ENCODE results near the gene LSAMP. TPM values are rescaled to one million over a fixed set of nuclear protein-coding genes. Genes with fewer than 3 reads are reported as not detected.

Gene LSAMP
- total and polyA plus RNA-seq, 2 experiments from 2014 or later, result 2.0 to 2.9 TPM

DNA sequence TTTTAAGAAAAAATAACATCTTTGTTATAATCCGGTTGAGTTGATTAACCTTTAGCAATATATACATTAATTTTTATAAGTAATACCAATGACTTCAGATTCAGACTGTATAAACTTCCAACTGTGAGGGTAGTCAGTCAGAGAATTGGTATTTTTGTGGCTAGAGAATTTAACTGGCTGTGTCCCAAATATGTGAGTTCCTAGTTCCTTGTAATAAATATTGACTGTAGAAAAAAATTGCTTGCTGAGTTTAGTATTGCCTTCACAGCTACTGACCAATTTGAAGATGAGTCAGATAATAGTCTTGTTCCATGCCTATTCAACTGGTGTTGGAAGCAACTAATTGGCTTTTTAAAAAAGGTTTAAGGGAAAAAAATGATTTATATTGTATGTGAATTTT, 611.2 kb downstream of the LSAMP start:
- no peak for ATAC-seq
- no peaks in the 10 kb centered on the region for H3F3A ChIP-seq (replicated peaks; ENCODE audit: low read depth)
- no peak overlapping the region for H3K27ac ChIP-seq (ENCODE audit: low read depth)
- H3K79me2 ChIP-seq (replicated peaks; ENCODE audit: insufficient read depth), result no peaks in the 10 kb centered on the region
- H3K4me1 ChIP-seq (ENCODE audit: insufficient read depth), result peaks cover 22% of the 10 kb centered on the region
- TF ChIP-seq ZNF331 (CRISPR knock-in tag; IDR thresholded peaks at IDR 0.05; ENCODE audit: low read depth) (no peak), EZH2 (IDR thresholded peaks at IDR 0.05; ENCODE audit: low read depth, unreplicated experiment) (no peak), POLR2AphosphoS5 (IDR thresholded peaks at IDR 0.05; ENCODE audit: low read depth) (no peak), ETS1 (IDR thresholded peaks at IDR 0.05) (no peak), EZH2phosphoT487 (IDR thresholded peaks at IDR 0.05; ENCODE audit: unreplicated experiment) (no peak), ZNF114 (CRISPR knock-in tag; IDR thresholded peaks at IDR 0.05) (no peak), NANOG (IDR thresholded peaks at IDR 0.05; ENCODE audit: borderline replicate concordance) (no peak), STAT1 (IDR thresholded peaks at IDR 0.05; ENCODE audit: unreplicated experiment) (no peak), JUNB (IDR thresholded peaks at IDR 0.05; ENCODE audit: unreplicated experiment) (no peak), CREB1 (CRISPR knock-in tag; IDR thresholded peaks at IDR 0.05; ENCODE audit: low read depth) (no peak)
- TF ChIP-seq, protein P1, sequence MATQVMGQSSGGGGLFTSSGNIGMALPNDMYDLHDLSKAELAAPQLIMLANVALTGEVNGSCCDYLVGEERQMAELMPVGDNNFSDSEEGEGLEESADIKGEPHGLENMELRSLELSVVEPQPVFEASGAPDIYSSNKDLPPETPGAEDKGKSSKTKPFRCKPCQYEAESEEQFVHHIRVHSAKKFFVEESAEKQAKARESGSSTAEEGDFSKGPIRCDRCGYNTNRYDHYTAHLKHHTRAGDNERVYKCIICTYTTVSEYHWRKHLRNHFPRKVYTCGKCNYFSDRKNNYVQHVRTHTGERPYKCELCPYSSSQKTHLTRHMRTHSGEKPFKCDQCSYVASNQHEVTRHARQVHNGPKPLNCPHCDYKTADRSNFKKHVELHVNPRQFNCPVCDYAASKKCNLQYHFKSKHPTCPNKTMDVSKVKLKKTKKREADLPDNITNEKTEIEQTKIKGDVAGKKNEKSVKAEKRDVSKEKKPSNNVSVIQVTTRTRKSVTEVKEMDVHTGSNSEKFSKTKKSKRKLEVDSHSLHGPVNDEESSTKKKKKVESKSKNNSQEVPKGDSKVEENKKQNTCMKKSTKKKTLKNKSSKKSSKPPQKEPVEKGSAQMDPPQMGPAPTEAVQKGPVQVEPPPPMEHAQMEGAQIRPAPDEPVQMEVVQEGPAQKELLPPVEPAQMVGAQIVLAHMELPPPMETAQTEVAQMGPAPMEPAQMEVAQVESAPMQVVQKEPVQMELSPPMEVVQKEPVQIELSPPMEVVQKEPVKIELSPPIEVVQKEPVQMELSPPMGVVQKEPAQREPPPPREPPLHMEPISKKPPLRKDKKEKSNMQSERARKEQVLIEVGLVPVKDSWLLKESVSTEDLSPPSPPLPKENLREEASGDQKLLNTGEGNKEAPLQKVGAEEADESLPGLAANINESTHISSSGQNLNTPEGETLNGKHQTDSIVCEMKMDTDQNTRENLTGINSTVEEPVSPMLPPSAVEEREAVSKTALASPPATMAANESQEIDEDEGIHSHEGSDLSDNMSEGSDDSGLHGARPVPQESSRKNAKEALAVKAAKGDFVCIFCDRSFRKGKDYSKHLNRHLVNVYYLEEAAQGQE (IDR thresholded peaks at IDR 0.05; ENCODE audit: unreplicated experiment), result no peak
- TF ChIP-seq, protein P2, sequence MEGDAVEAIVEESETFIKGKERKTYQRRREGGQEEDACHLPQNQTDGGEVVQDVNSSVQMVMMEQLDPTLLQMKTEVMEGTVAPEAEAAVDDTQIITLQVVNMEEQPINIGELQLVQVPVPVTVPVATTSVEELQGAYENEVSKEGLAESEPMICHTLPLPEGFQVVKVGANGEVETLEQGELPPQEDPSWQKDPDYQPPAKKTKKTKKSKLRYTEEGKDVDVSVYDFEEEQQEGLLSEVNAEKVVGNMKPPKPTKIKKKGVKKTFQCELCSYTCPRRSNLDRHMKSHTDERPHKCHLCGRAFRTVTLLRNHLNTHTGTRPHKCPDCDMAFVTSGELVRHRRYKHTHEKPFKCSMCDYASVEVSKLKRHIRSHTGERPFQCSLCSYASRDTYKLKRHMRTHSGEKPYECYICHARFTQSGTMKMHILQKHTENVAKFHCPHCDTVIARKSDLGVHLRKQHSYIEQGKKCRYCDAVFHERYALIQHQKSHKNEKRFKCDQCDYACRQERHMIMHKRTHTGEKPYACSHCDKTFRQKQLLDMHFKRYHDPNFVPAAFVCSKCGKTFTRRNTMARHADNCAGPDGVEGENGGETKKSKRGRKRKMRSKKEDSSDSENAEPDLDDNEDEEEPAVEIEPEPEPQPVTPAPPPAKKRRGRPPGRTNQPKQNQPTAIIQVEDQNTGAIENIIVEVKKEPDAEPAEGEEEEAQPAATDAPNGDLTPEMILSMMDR (conservative IDR thresholded peaks at IDR 0.05; ENCODE audit: low read depth in 2 of 2), result no peak
- H3K4me3 ChIP-seq, result no peak overlapping the region
- Mint-ChIP-seq H3K27me3 (ENCODE audit: insufficient read depth, low read depth, poor library complexity) (peaks cover 6% of the 10 kb centered on the region), H3K36me3 (ENCODE audit: low read depth) (no peaks in the 10 kb centered on the region), H3K4me1 (peaks cover 37% of the 10 kb centered on the region), H3K27ac (no peak overlapping the region), H3K4me3 (no peak overlapping the region), H3K9me3 (no peaks in the 10 kb centered on the region)
- no peak overlapping the region for H2AFZ ChIP-seq
- no peaks in the 10 kb centered on the region for H3K36me3 ChIP-seq (ENCODE audit: insufficient read depth)
- H4K20me1 ChIP-seq (replicated peaks; ENCODE audit: insufficient read depth), result no peaks in the 10 kb centered on the region
- DNase-seq (ENCODE audit: low spot score), result no peak
- H3K9me2 ChIP-seq (ENCODE audit: insufficient read depth), result no peaks in the 10 kb centered on the region
- no peak overlapping the region for H3K4me2 ChIP-seq
- no peaks in the 10 kb centered on the region for H3K27me3 ChIP-seq (ENCODE audit: insufficient read depth)
